ENCODE data around the gene GNL1.

The GNL1 gene

DNA sequence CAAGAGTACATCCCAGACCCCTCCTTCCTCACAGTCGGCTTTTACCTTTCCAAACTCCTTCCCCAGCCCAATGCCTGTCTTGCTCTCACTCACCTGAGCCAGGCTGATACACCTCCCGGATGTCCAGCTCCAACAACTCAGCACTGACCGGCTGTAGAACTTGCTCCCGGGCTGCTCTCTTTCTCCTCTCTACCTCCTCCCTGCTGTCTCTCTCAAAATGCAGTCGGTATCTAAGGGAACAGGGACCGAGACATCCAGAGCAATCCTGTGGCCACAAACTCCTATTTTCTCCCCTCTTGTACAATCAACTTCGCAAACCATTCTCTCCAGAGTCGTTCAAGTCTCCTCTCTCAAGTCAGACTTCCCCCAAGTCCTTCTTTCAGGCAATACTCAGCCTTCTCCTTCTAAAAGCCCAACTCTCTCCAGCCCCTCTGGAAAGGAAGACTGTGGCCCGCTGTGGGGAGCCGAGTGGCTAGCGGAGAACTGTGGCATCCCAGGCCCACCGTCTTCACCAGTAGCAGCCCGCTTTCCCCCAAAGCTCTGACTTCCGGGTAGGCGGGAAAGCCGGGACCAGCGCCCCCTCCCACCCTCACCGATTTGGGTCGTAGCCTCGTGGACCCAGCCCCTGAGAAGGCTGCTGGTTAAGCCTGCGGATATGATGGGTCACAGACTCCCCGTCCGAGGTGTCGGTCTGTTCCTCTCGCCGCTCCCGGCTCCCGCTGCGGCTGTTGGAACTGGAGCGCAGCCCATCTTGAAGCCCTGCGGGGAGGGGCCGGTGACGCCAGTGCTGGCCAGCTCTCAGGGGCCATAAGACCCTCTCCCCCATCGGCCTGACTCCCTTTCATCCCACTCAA, 1.1 kb downstream of the GNL1 start:
- TF ChIP-seq, protein P1, sequence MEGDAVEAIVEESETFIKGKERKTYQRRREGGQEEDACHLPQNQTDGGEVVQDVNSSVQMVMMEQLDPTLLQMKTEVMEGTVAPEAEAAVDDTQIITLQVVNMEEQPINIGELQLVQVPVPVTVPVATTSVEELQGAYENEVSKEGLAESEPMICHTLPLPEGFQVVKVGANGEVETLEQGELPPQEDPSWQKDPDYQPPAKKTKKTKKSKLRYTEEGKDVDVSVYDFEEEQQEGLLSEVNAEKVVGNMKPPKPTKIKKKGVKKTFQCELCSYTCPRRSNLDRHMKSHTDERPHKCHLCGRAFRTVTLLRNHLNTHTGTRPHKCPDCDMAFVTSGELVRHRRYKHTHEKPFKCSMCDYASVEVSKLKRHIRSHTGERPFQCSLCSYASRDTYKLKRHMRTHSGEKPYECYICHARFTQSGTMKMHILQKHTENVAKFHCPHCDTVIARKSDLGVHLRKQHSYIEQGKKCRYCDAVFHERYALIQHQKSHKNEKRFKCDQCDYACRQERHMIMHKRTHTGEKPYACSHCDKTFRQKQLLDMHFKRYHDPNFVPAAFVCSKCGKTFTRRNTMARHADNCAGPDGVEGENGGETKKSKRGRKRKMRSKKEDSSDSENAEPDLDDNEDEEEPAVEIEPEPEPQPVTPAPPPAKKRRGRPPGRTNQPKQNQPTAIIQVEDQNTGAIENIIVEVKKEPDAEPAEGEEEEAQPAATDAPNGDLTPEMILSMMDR (IDR thresholded peaks at IDR 0.05; ENCODE audit: borderline replicate concordance, control extremely low read depth, extremely low read depth, insufficient read depth, missing control alignments) = no peak
- in situ Hi-C loops (cut with MboI; ENCODE audit: low sequenced_read_pairs, unreplicated experiment) = no loop called here
- no peak for DNase-seq (ENCODE audit: low spot score)

DNA sequence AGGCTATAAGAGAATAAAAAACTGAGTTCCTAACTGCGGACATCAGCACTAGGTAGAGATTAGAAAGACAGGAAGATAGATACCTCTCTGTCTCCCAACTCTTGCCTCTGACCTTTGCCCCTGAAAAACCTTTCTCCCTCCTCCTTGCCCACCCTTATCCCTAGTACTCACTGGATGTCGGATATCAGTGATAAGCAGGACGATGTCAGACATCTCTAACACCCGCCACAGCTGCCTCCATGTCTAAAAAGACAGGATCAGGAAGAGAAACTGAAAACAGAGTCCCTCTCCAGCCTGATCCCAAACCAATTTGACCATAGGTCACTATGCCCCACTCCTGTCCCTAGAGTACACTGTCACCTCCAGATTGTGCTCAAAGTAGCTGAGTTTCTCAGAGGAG, 1.9 kb downstream of the GNL1 start:
- TF ChIP-seq, protein P1 (IDR thresholded peaks at IDR 0.05; ENCODE audit: borderline replicate concordance, control extremely low read depth, extremely low read depth, insufficient read depth, missing control alignments) = no peak
- no peak for DNase-seq (ENCODE audit: low spot score)
- in situ Hi-C loops (cut with MboI; ENCODE audit: low sequenced_read_pairs, unreplicated experiment) = no loop called here

DNA sequence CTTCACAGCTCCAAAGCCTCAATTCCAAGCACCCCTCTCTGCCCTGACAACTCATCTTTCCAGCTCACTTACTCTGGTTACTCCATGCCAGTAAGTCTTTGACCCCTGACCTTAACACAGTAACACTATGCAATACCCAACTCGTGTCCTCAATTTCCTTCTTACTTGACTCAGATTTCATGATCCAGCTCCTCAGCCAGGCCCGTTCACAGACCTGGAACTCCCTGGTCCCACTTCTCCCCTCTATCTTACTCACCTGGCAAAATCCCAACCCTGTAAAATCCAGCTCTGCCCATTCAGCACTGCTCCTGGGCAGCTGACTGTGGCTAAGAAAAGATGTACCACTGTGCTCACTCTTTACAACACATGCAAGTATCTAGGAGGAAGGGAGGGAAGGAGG, 7.9 kb downstream of the GNL1 start:
- no peak for DNase-seq (ENCODE audit: low spot score)
- in situ Hi-C loops (cut with MboI; ENCODE audit: low sequenced_read_pairs, unreplicated experiment) = no loop called here
- TF ChIP-seq, protein P1 (IDR thresholded peaks at IDR 0.05; ENCODE audit: borderline replicate concordance, control extremely low read depth, extremely low read depth, insufficient read depth, missing control alignments) = no peak

DNA sequence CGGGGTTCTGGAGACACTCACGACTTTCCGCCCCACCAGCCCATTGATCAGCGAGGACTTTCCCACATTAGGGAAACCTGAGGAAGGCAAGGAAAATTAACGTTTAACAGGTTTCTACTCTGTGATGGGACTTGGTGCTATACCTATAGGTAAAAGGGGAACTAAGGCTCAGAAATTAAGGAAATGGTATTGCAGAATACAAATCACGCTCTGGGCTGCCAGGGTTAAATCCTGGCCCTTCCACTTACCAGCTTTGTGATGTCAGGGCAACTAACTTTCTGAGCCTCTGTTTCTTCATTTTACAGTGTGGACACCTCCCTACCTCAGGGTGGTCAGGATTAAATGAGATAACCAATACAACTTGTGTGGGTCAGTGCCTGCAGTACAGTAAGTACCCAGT, 8.8 kb downstream of the GNL1 start:
- DNase-seq (ENCODE audit: low spot score) = no peak
- in situ Hi-C loops (cut with MboI; ENCODE audit: low sequenced_read_pairs, unreplicated experiment) = no loop called here
- TF ChIP-seq, protein P1 (IDR thresholded peaks at IDR 0.05; ENCODE audit: borderline replicate concordance, control extremely low read depth, extremely low read depth, insufficient read depth, missing control alignments) = no peak

DNA sequence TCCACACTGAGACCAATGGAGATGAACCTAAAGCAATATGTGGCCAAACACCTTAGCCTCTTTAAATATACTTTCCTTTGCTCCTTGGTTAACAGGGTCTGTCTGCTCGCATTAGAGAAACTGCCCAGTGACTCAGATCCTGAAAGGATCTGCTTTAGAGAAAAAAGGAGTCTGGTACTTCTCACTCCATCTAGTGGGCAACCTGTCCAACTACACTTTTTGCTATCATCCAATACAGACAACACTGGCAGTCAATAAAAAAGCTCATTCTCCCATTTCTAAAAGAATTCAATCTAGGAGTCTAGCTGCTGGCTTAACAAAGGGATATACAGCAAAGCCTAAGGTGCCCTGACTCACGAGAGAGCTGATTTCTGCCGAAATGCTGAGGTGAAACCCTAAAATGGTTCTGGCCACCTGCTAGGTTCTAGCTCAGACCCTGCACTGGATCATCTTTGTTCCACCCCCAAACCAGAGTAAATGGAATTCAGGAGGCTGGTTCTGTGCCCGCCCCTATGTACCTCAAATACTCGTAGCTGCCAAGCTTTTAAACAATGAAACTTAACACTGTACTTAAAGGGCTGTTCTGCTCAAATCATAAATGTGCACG, 11.5 kb downstream of the GNL1 start:
- TF ChIP-seq, protein P1 (IDR thresholded peaks at IDR 0.05; ENCODE audit: borderline replicate concordance, control extremely low read depth, extremely low read depth, insufficient read depth, missing control alignments) = peak; percentile 54
- in situ Hi-C loops (cut with MboI; ENCODE audit: low sequenced_read_pairs, unreplicated experiment) = no loop called here
- peak; percentile 64 for DNase-seq (ENCODE audit: low spot score)

DNA sequence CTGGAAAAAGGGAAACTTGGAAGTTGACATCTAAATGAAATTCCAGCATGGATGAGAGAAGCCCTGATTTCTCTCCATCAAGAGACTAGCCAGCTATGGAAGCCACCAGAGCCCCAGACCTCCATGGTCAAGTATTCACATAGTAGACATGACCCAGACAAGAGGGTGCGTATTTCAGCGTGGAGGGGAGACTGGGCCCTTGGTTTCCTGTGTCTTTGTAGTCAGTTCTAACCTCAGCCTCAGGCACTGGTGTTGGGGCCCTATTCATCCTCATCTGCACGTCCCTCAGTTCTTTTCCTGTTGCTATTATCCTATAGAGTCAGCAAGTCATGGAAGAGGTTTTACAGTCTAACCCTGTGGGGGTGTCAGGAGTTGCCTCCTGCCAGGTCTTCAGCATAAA, 12.5 kb downstream of the GNL1 start:
- in situ Hi-C loops (cut with MboI; ENCODE audit: low sequenced_read_pairs, unreplicated experiment) = no loop called here

More for the DNA sequence above, 12.5 kb downstream of the GNL1 start:
- no peak for DNase-seq (ENCODE audit: low spot score)
- TF ChIP-seq, protein P1 (IDR thresholded peaks at IDR 0.05; ENCODE audit: borderline replicate concordance, control extremely low read depth, extremely low read depth, insufficient read depth, missing control alignments) = no peak

All from GM13976 (cell line).